Endometrial microvascular endothelial cells (primary cell): ENCODE results near the gene WWC2. TPM values are rescaled to one million over a fixed set of nuclear protein-coding genes. Genes with fewer than 3 reads are reported as not detected.

Source experiments
- in situ Hi-C: cut with HindIII; loops from 2 replicates; pipeline ENCODE4 v1.10.0; 2017; ENCODE audit warnings: low sequenced_read_pairs, low pct_unique_long_range_greater_than_20kb; ENCODE audit errors: inconsistent ontology term
- total RNA-seq: library from RNA; depleted of rRNA; stranded (reverse); fragments of >200 nt; gene quantifications from one replicate; pipeline ENCODE4 v1.2.3, GENCODE V29; 2015; ENCODE audit errors: inconsistent ontology term

Gene WWC2
- total RNA-seq, 1 donor from 2014 or later = 27.0 TPM

- in situ Hi-C loops = no loop called here
Observed at GRCh38 chr4:183326853-183327252, 227.8 kb downstream of the WWC2 start.

GRCh38 chr4:183327827-183328226 lies 228.8 kb downstream of the WWC2 start:
- in situ Hi-C loops = no loop called here

DNA sequence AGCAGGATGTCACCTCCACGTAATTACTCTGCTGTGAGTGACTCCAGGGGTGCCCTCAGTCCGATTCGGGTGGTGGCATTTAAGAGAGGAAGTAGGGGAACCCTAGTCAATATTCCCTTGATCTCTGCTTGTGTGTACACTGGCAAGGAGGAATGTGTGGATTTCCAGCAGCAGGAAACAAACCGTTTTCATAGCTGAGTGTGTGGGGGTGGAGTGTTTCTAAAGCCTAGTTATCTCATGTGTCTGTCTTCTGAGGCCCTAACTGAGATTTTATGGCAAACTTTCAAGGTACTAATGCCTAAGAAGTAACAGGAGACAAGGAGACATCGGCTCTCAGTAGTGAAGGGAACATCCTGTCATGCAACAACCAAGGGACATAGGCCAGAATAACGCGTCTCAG lies 229.8 kb downstream of the WWC2 start:
- in situ Hi-C loops = no loop called here

GRCh38 chr4:183329244-183329643 lies 230.2 kb downstream of the WWC2 start:
- in situ Hi-C loops = no loop called here

DNA sequence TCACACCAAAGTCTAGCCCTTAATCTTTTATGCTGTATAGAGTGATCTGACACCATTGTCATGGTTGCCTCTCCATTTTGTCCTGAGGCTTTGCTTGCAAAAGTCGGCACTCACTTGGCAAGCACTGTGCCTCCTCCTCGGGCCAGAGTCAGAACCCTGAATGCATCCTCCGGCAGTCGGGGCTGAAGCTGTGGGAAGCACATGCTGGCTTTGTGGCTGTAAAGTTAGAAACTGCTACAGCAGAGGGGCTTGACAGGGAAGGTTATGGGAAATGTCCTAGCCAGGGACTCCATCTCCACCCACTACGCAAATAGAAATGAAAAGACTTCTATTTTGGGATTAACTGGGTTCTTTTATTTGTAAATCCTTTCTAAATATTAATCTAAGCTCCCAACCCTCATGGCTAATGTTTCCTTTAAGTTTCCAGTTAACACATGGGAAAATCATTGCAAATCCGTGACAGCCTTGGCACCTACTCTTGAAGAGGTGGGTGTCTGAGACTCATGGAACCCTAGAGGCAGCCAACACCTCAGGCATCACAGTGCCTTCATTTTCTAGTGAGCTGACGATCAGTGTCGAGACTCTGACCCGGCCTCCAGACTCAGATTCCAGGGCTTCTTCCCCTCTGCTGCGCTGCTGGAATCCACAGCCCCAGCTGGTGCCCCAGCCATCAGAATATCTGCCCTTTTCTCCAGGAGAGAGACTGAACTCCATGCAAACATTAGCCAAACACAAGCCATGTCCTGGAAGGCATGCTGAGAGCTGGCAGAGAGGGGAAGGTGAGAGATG lies 231.1 kb downstream of the WWC2 start:
- in situ Hi-C loops = no loop called here

DNA sequence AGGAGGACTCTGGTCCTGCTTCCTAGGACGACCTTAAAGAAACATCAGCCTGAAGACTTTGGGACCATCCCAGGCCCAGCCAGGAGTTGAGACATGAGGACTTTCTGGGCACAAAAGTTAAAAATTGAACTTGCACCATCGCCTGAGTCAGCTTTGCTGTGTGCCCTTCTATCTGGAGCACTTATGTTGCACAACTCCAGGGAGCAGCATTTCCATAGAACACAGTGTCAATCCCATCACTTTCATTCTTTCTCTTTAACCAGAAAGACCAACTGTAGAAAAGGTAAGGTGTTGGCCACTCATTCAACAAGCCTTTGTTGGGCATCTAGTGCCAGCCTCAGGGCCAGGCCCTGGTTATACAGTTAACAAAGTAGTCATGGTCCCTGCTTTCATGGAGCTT lies 231.8 kb downstream of the WWC2 start:
- in situ Hi-C loops = no loop called here

- in situ Hi-C loops = no loop called here
Observed at GRCh38 chr4:183332447-183332846, 233.4 kb downstream of the WWC2 start.

- in situ Hi-C loops = no loop called here
Observed at GRCh38 chr4:183333202-183333601, 234.1 kb downstream of the WWC2 start.

- in situ Hi-C loops = no loop called here
Observed at GRCh38 chr4:183333983-183334382, 234.9 kb downstream of the WWC2 start.

GRCh38 chr4:183335369-183335940 lies 236.4 kb downstream of the WWC2 start:
- in situ Hi-C loops = no loop called here

DNA sequence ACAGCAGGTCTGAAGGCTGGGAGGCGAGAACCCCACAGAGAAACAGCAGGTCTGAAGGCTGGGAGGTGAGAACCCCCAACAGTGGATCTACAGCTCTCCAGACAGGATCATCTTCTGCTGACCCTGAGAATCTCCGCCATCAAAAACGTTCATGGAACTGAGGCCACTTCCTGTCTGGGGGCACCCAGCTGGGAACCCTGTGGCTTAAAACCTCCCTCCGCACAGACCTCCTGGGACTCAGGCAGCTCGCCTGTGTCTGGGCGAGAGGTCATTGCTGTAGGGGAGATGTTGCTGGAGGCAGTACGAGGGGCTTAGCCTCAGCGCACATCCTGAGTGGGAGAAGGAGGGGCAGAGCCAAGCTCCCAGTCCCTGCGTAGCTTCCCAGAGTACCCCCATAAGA lies 238.3 kb downstream of the WWC2 start:
- in situ Hi-C loops = no loop called here

- in situ Hi-C loops = no loop called here
Observed at GRCh38 chr4:183337833-183338232, 238.8 kb downstream of the WWC2 start.

GRCh38 chr4:183342541-183343533 lies 243.8 kb downstream of the WWC2 start:
- in situ Hi-C loops = no loop called here

- in situ Hi-C loops = no loop called here
Observed at GRCh38 chr4:183343730-183344129, 244.7 kb downstream of the WWC2 start.

GRCh38 chr4:183344523-183345255 lies 245.6 kb downstream of the WWC2 start:
- in situ Hi-C loops = no loop called here

DNA sequence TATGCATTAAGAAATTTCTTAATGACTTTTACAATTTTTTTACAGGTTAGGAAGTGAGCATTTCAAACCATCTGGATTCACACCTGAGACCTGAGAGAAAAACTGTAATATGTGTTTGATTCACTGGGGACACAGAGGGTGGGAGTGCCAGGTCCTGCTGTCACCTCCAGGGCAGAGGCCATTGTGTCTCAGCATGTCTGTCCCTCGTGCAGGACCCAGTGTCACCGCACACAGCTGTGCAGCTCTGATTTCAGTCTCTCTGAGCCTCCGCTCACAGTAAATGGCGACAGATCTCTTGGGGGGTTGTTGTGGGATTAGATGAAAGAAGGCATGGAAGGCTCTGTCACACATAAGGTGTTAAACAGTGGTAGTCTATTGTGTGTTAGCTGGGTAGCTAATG lies 246.2 kb downstream of the WWC2 start:
- in situ Hi-C loops = no loop called here

DNA sequence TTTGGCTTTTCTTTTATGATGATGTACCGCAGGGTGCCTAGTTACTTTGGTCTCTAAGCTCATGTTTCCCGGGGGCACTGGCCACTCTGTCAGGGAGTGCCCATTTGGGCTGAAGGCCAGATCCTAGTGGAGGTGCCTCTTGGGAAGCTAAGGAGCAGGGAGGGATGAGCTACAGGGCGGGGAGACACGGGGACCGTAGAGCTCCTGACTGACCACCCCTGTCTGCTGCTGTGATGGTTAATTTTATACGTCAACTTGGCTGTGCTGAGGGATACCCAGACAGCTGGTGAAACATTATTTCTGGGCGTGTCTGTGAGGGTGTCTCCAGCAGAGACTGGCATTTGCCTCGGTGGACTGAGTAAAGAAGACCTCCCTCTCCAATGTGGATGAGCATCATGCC lies 248.1 kb downstream of the WWC2 start:
- in situ Hi-C loops = no loop called here

- in situ Hi-C loops = no loop called here
Observed at GRCh38 chr4:183347566-183347965, 248.5 kb downstream of the WWC2 start.

- in situ Hi-C loops = no loop called here
Observed at GRCh38 chr4:183348136-183348535, 249.1 kb downstream of the WWC2 start.
